Thyroid gland (tissue), 4 donors: ENCODE data around the gene FCGR3A.
"Not testable (repeated sequence)": the region's sequence is repeated elsewhere in the genome, so short reads cannot be mapped to it uniquely, and the experiment has no call there.

Experiments
- POLR2A ChIP-seq, 2 donors: fragments of 450-650 bp; IDR thresholded peaks; one replicate each; pipeline ENCODE4 v1.6.1; 2017; ENCODE audit warnings: antibody characterized with exemption in 2 of 2, mild to moderate bottlenecking in 2 of 2, moderate library complexity in 1 of 2
- TF ChIP-seq, protein P1 (sequence below), 6 experiments: fragments of 200-600 bp in 3 of 6; fragments of 450-650 bp in 3 of 6; sonication (generic) in 3 of 6; IDR thresholded peaks; one replicate each; pipeline ENCODE4 v1.5.1; 2016 to 2019; ENCODE audit warnings: antibody characterized with exemption in 6 of 6, mild to moderate bottlenecking in 2 of 6, inconsistent platforms in 1 of 6, moderate library complexity in 1 of 6

DNA sequence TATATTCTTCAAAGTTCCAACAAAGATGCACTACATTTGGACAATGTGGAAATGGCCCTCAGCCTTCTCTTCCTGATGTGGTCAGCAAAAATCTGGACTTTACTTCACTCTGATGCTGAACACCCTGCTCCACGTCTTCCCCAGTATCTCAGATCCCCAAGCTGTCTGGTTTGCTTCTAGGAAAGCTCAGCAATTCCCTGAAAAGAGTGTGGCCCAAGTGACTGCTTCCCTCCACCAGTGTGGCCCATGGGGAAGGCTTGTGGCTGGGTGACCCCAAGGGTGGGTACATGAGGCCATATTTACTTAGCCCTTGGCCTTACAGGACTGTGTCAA is 36.2 kb downstream of the FCGR3A start:
- TF ChIP-seq, protein P1, sequence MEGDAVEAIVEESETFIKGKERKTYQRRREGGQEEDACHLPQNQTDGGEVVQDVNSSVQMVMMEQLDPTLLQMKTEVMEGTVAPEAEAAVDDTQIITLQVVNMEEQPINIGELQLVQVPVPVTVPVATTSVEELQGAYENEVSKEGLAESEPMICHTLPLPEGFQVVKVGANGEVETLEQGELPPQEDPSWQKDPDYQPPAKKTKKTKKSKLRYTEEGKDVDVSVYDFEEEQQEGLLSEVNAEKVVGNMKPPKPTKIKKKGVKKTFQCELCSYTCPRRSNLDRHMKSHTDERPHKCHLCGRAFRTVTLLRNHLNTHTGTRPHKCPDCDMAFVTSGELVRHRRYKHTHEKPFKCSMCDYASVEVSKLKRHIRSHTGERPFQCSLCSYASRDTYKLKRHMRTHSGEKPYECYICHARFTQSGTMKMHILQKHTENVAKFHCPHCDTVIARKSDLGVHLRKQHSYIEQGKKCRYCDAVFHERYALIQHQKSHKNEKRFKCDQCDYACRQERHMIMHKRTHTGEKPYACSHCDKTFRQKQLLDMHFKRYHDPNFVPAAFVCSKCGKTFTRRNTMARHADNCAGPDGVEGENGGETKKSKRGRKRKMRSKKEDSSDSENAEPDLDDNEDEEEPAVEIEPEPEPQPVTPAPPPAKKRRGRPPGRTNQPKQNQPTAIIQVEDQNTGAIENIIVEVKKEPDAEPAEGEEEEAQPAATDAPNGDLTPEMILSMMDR (IDR thresholded peaks at IDR 0.05), result not testable (repeated sequence)
- not testable (repeated sequence) for TF ChIP-seq POLR2A (IDR thresholded peaks at IDR 0.05)
